ENCODE results near the gene MACROD2.

DNA sequence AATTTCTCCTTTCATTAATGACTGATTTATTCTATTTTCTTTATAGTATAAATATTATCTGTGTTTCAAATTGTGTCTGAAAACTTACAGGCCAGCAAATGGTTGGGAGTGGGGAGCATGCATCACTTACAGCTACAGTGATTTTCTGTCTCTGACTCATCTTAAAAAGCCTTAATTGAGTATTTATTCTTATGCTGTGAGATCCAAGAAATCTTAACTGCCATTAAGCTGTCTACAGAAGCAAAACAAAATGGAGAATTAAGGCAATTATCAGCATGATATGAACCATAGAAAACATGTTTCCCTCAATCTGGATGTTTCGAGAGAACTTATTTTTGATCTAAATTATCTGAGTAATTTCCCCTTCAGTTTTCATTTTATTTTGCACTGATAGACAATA lies 1746.8 kb downstream of the MACROD2 start:
- TF ChIP-seq, protein P1, sequence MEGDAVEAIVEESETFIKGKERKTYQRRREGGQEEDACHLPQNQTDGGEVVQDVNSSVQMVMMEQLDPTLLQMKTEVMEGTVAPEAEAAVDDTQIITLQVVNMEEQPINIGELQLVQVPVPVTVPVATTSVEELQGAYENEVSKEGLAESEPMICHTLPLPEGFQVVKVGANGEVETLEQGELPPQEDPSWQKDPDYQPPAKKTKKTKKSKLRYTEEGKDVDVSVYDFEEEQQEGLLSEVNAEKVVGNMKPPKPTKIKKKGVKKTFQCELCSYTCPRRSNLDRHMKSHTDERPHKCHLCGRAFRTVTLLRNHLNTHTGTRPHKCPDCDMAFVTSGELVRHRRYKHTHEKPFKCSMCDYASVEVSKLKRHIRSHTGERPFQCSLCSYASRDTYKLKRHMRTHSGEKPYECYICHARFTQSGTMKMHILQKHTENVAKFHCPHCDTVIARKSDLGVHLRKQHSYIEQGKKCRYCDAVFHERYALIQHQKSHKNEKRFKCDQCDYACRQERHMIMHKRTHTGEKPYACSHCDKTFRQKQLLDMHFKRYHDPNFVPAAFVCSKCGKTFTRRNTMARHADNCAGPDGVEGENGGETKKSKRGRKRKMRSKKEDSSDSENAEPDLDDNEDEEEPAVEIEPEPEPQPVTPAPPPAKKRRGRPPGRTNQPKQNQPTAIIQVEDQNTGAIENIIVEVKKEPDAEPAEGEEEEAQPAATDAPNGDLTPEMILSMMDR (IDR thresholded peaks at IDR 0.05) = no peak
- no peak for TF ChIP-seq POLR2A (IDR thresholded peaks at IDR 0.05)

Measured in body of pancreas (tissue), 4 donors.